GF-D8 (cell line): ENCODE measurements around the gene FRMD8.
"Not testable (repeated sequence)": the region's sequence is repeated elsewhere in the genome, so short reads cannot be mapped to it uniquely, and the experiment has no call there.

Source experiments
- DNase-seq: peaks from one replicate; lab custom pipeline; 2025; lab: John Stamatoyannopoulos, UW

FRMD8 gene

DNA sequence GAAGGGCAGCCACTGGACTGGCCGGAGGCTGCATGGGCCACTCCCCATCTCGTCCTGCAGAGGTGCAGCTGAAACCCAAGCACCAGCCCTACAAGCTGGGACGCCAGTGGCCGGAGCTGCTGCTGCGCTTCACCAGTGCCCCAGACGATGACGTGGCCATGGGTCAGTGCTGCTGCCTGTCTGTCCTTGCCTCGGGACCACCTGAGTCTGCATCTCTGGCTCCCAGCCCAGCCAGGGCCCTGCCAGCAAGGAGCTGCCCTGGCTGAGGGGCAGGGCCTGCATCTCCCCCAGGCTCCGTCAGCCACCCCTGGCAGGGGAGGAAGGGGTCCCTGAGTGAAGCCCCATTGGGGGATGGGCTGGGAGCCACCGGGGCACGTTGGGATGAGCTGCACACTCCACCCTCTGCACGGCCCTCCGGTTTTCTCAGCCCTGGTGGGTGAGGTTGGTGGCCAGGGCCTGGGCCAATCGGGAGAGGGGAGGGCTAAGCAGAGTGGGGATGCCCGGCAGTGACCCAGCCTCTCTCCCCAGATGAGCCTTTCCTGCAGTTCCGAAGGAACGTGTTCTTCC is 7.2 kb downstream of the FRMD8 start:
- DNase-seq = no peak

- no peak for DNase-seq
Observed at GRCh38 chr11:65394125-65394536, 7.7 kb downstream of the FRMD8 start.

GRCh38 chr11:65395961-65396530 is 9.6 kb downstream of the FRMD8 start:
- DNase-seq = no peak

- no peak for DNase-seq
Observed at GRCh38 chr11:65396769-65397745, 10.6 kb downstream of the FRMD8 start.

DNA sequence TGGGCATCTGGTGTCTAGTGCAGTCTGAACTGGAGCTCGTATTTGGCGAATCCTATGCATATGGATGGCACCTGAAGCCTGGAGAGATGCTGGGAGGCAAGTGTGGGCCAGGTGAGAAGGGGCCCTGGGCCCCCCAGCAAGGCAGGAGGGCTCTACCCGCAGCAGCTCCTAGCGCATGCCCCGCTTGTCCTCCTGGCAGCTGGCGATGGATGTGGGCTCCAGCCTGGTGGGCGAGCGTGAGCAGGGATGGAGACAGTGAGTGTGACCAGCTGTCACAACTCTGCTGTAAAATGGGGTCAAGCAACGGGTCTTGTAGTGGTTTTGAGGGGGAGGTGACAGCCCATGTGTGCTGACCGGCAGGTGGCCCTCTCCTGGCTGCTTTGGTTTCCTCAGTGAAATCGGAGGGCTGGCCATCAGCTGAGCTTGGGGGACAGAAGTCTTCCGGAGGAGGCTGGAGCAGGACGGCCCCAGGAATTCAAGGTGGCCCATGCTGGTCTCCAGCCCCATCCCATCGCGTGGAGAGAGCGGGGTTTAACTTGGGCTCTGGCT is 12.0 kb downstream of the FRMD8 start:
- DNase-seq = no peak

DNA sequence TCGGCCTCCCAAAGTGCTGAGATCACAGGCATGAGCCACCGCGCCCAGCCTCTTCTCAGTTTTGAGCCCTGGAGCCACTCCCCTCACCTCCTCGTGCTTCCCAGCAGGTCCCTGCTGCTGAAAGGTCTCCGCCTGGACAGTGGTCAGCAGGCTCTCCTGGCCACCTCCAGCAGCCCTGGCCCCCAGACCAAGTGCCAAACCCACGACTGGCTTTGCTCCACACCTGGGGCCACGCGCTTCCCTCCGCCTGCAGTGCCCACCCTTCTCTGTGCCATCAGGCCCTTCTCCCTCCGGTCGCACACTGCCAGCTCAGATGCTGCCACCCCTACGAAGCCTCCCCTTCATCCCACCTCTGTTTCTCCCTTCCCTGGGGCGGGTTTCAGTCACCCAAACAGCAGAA is 12.8 kb downstream of the FRMD8 start:
- DNase-seq = no peak

- no peak for DNase-seq
Observed at GRCh38 chr11:65399845-65400244, 13.4 kb downstream of the FRMD8 start.

DNA sequence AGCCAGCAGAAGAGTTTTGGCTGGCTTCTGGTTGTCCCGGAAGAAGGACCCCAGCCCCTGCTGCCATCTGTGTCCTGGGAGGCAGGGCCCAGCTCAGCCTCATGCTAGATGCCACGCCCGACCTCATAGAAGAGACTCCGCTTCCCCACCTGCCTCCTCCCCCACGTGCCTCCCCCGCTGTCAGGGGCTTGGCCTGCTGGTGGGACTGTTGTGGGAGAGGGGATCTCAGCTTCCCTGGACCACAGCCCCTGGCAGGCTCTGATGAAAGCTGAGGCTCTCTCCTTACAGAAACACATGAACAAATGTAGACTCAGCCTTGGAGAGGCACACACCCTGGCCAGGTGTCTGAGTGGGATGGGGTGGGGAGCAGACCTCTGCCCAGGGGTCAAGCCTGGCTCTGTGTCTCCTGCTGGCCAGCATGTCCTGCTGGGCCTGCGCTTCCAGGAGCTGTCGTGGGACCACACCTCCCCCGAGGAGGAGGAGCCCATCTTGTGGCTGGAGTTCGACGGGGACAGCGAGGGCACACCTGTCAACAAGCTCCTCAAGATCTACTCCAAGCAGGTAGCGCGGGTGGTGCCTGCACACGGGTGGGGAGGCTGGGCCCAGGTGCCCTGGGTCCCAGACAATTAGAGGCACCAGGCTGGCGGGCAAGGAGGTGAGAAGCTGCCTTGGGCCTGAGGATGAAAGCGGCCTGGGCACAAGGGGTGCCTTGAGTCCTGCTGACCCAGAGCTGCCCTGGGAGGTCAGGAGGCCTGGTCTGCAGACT is 14.1 kb downstream of the FRMD8 start:
- no peak for DNase-seq

DNA sequence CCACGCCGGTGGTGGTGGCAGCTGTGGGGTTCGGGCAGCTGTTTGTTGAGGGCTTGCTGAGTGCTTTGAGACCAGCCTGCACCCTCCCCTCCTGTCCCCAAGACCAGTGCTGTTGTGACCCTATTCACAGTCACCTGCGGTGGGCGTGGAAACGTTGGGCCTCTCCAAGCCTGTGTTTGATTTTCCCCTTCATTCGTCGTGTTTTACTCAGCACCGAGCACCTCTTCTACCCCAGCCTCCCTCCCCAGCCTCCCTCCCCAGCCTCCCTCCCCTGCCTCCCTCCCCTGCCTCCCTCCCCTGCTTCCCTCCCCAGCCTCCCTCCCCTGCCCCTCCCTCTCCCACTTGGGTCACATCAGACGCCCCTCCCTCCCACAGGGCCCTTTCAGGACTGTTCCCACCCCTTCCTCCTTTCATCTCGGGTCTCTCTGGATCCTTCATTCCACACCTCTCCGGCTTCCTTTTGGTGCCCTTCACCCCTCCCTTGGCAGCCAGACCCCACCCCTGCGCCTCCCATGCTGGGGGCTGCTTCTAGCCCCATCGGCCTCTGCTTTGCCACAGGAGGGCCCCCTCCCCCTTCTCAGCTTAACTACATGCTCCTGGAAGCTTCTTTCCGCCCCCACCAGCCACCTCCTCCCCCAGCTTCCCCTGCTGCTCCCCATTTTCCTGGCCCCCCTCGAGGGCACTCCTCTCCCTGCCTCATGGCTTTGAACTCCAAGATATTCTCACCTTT is 14.8 kb downstream of the FRMD8 start:
- no peak for DNase-seq

DNA sequence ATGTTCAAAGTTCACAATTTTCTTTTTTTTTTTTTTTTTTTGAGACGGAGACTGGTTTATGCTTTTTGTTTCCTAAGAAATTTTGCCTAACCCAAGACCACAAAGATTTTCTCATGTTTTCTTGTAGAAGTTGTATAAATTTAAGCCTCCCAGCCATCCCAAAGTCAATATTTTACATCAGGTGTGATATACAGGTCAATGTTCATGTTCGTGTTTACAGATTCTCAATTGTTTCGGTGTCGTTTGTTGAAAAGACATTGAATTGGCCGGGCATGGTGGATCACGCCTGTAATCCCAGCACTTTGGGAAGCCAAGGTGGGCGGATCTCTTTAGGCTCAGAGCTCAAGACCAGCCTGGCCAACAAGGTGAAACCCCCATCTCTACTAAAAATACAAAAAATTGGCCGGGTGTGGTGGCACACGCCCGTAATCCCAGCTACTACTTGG is 15.4 kb downstream of the FRMD8 start:
- no peak for DNase-seq

DNA sequence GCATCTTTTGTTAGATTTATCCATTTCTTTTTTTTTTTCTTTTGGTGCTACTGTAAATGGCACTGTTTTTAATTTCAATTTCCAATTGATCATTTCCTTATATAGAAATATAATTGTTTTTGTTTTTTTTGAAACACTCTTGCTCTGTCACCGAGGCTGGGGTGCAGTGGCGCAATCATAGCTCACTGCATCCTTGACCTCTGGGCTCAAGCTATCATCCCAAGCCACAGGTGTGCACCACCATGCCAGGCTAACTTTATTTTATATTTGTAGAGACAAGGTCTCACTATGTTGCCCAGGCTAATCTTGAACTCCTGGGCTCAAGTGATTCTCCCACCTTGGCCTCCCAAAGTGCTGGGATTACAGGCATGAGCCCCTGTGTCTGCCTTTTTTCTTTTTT is 16.4 kb downstream of the FRMD8 start:
- no peak for DNase-seq

DNA sequence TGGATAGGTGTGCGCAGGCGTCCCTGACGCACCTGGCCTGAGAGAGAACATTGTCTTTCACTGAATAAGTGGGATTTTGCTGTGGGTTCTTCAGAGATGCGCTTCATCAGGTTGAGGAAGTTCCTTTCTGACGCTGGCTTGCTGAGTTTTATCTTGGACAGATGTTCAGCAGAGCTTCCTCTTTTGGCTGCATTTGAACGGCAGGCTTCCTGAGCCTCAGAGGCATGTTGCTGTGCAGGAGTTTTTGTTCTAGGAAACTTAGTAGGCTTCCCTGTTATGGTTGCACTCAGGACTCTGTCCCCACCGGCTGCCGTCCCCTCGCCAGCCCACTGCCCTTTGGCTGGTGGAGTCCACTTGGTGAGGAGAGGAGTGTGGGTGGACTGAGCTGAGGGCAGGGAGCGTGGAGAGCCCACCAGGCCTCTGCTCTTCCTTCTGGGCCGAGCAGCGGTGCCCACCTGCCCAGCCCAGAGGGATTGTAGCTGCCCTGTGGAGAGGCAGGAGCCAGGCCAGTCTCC is 17.2 kb downstream of the FRMD8 start:
- peak; percentile 91 for DNase-seq

- no peak for DNase-seq
Observed at GRCh38 chr11:65404210-65404609, 17.8 kb downstream of the FRMD8 start.

DNA sequence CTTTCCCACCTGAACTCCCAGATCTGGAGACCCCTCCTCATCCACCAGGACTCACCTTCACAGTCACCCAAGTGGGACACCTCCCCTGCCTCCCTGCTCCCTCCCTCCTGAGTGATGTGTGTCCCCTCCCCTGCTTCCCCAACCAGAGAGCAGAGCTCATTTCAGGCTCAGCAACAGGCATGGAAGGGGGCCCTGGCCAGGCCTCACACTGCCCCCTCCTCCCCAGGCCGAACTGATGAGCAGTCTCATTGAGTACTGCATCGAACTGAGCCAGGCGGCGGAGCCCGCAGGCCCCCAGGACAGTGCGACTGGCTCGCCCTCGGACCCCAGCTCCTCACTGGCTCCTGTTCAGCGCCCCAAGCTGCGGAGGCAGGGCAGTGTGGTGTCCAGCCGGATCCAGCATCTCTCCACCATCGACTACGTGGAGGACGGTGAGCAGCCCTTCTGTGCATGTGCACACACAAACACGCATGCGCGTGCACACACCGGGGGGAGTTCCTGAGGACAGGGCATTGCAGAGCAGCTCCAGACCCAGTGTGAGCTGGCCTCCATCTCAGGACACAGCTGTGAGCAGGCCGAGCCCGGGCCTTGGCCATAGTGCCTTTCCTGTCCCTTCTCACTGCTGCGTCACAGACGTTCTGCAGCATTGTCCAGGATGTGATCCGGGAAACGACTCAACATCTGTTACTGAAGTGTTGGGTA is 18.4 kb downstream of the FRMD8 start:
- no peak for DNase-seq

DNA sequence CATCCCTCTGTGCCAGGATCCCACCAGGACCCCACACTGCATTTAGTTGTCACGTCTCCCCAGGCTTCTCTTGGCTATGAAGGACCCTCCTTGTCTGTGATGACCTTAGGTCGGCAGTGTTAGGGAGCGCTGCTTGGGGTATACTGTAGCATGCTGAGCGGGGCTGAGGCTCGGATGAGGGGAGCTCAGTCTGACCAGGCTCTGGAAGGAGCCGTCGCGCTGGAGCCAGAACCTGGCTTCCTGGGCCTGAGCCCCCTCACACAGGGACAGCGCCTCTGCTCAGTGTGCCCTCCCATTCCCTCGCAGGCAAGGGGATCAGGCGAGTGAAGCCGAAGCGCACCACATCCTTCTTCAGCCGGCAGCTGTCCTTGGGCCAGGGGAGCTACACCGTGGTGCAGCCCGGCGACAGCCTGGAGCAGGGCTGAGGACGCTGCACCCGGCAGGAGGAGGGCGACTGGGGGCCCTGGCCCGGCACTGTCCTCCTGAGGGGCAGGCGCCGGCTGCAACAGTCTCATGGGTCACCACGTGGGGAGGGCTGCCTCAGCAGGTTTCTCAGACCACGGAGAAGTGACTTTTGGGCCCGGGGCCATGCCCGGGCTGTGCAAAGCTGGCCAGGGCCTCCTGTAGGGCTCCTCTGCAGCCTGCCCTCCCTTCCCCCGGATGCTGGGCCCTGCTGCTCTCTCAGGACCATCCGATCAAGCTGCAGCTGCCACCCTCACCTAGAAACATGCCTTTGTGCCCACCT is 24.7 kb downstream of the FRMD8 start:
- no peak for DNase-seq

DNA sequence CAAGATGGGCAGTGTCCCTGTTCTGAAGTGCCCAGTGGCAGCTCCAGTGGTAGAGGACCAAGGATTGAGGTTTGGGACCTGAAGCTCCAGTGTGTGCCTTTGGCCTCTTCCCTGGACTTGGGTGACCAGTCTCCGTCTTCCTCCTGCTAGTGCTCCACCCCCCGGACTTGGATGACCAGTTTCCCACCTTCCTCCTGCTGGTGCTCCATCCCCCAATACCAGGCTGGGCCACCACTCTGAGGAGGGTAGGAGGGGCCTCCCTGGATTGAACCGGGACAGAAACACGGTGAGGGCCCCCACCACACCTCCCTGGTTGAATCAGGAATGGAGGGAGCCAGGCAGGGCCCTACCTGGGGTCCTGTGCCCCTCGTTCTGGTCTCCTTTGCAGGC is 25.2 kb downstream of the FRMD8 start:
- DNase-seq = no peak

GRCh38 chr11:65412271-65413076 is 26.0 kb downstream of the FRMD8 start:
- DNase-seq = no peak

DNA sequence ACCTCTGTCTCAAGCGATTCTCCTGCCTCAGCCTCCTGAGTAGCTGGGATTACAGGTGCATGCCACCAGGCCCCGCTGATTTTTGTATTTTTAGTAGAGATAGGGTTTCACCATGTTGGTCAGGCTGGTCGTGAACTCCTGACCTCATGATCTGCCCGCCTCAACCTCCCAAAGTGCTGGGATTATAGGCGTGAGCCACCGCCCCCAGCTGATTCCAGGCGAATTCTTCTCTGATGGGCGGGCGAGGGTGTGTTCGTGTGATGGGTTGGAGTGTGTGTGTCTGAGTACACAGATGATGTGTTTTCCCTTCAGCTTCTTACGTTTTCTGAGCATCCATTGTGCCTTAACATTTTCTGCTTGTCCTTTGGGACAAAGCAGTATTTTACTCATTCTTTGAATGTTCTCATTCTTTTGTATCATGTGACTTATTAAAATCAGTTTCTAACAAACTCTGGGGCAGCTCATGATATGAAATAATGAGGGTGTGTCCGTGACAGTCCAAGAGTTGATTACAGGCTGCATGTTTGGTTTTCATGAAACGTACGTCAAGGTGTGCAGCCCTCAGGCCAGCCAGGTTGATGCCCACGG is 26.7 kb downstream of the FRMD8 start:
- not testable (repeated sequence) for DNase-seq
